GM13976 (cell line): Measurements from ENCODE around the gene ADGRG2.

ENCODE experiments used
- DNase-seq: peaks from one replicate; pipeline ENCODE4 v3.0.0; 2012; ENCODE audit warnings: low spot score
- CTCF ChIP-seq: IDR thresholded peaks from 2 replicates; pipeline ENCODE4 v1.5.1; 2012; ENCODE audit warnings: borderline replicate concordance, mild to moderate bottlenecking; ENCODE audit not compliant: insufficient read depth; ENCODE audit errors: extremely low read depth, missing control alignments, control extremely low read depth
- in situ Hi-C: fragments of 300-500 bp; cut with MboI; formaldehyde crosslinking; loops from one replicate; pipeline ENCODE4 v1.12.0; 2022; ENCODE audit warnings: low sequenced_read_pairs, mixed read lengths, inconsistent platforms; ENCODE audit not compliant: unreplicated experiment

ADGRG2 gene

GRCh38 chrX:19046343-19047215 lies 75.7 kb downstream of the ADGRG2 start:
- in situ Hi-C loops = no loop called here
- TF ChIP-seq CTCF = no peak
- no peak for DNase-seq

GRCh38 chrX:19040373-19040772 lies 81.9 kb downstream of the ADGRG2 start:
- no peak for TF ChIP-seq CTCF
- no peak for DNase-seq
- in situ Hi-C loops = no loop called here

- in situ Hi-C loops = loop anchor here (10.0 kb wide), 1 partner anchor 301 kb away; no protein-coding TSS in a partner anchor
- DNase-seq = no peak
- TF ChIP-seq CTCF = no peak
These were observed 88.2 kb downstream of the ADGRG2 start for GRCh38 chrX:19034025-19034424.

DNA sequence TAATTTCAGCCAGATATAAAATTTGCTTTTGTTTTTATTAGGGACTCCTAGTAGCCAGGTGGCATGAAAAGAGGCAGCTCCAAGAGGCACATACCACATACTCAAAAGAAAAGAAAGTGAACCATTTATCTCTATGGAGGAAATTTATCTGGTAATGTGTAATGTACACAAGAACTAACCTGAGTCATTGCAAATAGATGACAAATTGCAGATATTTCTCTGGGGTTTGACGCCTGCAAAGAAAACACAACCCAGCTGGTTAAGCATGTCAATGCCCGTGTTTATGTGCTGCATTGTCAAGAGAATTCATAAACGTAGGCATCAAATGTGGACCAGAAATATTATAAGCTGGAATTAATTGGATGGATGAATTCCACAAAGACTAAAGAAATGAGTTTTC lies 91.5 kb downstream of the ADGRG2 start:
- in situ Hi-C loops = loop anchor here (10.0 kb wide), 1 partner anchor 304 kb away; no protein-coding TSS in a partner anchor
- TF ChIP-seq CTCF = no peak
- DNase-seq = no peak

DNA sequence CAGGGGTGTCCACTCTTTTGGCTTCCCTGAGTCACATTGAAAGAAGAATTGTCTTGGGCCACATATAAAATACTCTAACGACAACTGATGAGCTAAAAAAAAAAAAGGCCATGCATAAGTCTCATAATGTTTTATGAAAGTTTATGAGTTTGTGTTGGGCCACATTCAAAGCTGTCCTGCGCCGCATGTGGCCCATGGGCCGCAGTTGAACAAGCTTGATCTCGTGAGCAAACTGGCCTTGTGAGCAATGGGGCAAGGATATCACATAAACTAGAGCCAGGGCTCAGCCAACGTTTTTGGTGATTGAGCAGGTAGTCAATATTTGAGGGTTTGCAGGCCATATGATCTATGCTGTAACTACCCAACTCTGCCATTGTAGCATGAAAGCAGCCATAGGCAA lies 93.7 kb downstream of the ADGRG2 start:
- in situ Hi-C loops = no loop called here

GRCh38 chrX:19024366-19024765 lies 97.9 kb downstream of the ADGRG2 start:
- DNase-seq = no peak
- no peak for TF ChIP-seq CTCF
- in situ Hi-C loops = loop anchor here (25.0 kb wide), 1 partner anchor 637 kb away; no protein-coding TSS in a partner anchor

More for the DNA sequence above, 93.7 kb downstream of the ADGRG2 start:
- no peak for DNase-seq
- no peak for TF ChIP-seq CTCF
